ENCODE measurements around the gene WWOX. TPM values are rescaled to one million over a fixed set of nuclear protein-coding genes. Genes with fewer than 3 reads are reported as not detected.

Gene WWOX
- total RNA-seq, 2 donors from 2014 or later = 30.0 to 35.4 TPM

DNA sequence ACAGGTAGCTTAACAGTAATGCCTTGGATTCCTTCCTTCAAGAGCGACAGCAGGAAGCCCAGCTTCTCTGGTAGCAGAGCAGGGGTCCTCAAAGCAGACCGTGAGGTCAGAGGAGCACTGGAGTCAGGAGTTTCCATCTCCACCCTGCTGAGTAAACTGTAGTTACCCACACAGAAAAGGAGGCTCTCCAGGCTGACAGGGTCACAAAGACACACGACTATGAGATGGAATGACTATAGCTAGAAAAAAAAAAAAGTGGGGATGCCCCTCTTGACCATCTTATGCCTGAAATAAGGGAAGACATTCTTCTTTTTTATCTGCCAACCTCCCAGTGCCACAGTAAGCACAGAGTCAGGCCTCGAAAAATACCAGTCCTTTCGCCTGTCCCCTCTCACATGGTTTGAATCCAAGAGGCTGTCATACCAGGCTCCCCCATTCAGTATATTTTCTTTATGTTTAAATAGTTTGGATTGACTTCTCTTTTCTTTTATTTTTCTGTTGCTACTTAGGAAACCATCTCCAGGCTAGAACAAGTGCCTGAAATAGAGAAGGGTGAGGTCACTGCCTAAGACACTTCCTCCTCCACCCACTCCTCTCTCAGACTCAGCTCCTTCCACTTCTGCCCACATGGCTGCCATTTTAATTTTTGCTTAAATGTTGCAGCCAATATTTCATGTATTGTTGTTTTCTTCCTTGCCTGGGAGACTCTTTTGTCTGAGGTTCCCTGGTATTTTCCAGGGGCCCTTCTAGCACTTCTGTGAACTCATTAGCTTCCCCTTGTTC is 793.7 kb downstream of the WWOX start:
- Mint-ChIP-seq H3K4me1 (peaks cover 16% of the 10 kb centered on the region), H3K27ac (no peak overlapping the region), H3K4me3 (no peak overlapping the region), H3K36me3 (ENCODE audit: low read depth) (no peaks in the 10 kb centered on the region), H3K27me3 (ENCODE audit: insufficient read depth) (no peaks in the 10 kb centered on the region), H3K9me3 (no peaks in the 10 kb centered on the region)
- Histone ChIP-seq H3K27ac (ENCODE audit: low read depth, low read length) (no peak overlapping the region), H3K4me3 (ENCODE audit: low read length) (no peak overlapping the region), H3K9ac (ENCODE audit: extremely low read depth, low read length, poor library complexity, severe bottlenecking) (no peak overlapping the region), H3K27me3 (ENCODE audit: control insufficient read depth, insufficient read depth, low read length, poor library complexity, severe bottlenecking) (no peaks in the 10 kb centered on the region), H3K4me1 (ENCODE audit: control insufficient read depth, insufficient read depth, low read length) (peaks cover 9% of the 10 kb centered on the region), H3K9me3 (ENCODE audit: control insufficient read depth, low read length) (no peaks in the 10 kb centered on the region), H3K36me3 (ENCODE audit: control insufficient read depth, insufficient read depth, low read length) (no peaks in the 10 kb centered on the region)
- no peak for DNase-seq
- WGBS, 2 experiments (ENCODE audit: insufficient coverage in 1 of 2, insufficient read length in 1 of 2) = 92 to 97% methylated on average over 4 to 5 of the region's 5 CpGs
- no peak for TF ChIP-seq CTCF (conservative IDR thresholded peaks at IDR 0.05)

DNA sequence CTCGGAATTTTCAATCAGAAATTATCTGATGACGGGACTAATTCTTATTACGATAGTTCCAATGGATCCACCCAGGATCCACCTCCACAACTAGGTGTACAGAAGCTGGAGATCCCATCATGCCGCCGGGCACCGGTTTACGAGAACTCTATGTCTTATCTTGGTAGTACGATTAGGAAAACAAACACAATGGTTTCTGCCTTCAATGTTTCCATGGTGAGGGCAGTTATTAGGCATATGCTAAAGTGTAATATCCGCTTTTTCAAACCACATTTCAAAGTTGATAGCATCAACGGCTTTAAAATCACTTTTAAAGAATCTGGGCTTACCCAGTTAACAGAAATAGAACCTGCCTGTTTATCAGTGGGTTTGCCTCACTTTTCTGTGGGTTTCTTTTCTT is 795.4 kb downstream of the WWOX start:
- 94 to 97% methylated on average over 10 of the region's 10 CpGs for WGBS, 2 experiments (ENCODE audit: insufficient coverage in 1 of 2, insufficient read length in 1 of 2)
- no peak overlapping the region for H3K4me3 Mint-ChIP-seq
- Histone ChIP-seq H3K4me3 (ENCODE audit: low read length) (no peak overlapping the region), H3K27ac (ENCODE audit: low read depth, low read length) (no peak overlapping the region), H3K36me3 (ENCODE audit: control insufficient read depth, insufficient read depth, low read length) (no peaks in the 10 kb centered on the region), H3K9me3 (ENCODE audit: control insufficient read depth, low read length) (no peaks in the 10 kb centered on the region), H3K27me3 (ENCODE audit: control insufficient read depth, insufficient read depth, low read length, poor library complexity, severe bottlenecking) (no peaks in the 10 kb centered on the region), H3K9ac (ENCODE audit: extremely low read depth, low read length, poor library complexity, severe bottlenecking) (no peak overlapping the region), H3K4me1 (ENCODE audit: control insufficient read depth, insufficient read depth, low read length) (peaks cover 9% of the 10 kb centered on the region)
- no peak for DNase-seq
- no peaks in the 10 kb centered on the region for H3K36me3 Mint-ChIP-seq (ENCODE audit: low read depth)
- no peaks in the 10 kb centered on the region for H3K9me3 Mint-ChIP-seq
- H3K4me1 Mint-ChIP-seq = peaks cover 12% of the 10 kb centered on the region
- no peak overlapping the region for H3K27ac Mint-ChIP-seq
- H3K27me3 Mint-ChIP-seq (ENCODE audit: insufficient read depth) = no peaks in the 10 kb centered on the region
- no peak for TF ChIP-seq CTCF (conservative IDR thresholded peaks at IDR 0.05)

DNA sequence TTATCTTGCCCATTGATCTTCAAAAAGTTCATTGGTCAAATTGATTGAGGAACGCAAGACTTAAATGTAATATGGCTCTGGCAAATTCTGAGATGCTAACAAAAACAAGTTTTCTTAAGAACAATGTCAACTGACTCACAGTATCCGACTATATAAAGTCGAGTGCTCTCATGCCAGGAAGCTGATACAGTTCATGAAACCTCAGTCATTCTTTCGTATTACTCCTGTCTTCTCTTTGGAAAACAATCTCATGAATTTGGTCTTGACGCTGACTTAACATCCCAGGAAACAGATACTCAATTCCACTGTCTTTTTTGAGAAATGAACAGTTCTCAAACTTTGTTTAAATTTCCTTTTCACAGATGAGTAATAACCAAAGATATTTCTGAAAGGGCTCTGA is 796.2 kb downstream of the WWOX start:
- Histone ChIP-seq H3K4me1 (ENCODE audit: control insufficient read depth, insufficient read depth, low read length) (peaks cover 9% of the 10 kb centered on the region), H3K9me3 (ENCODE audit: control insufficient read depth, low read length) (no peaks in the 10 kb centered on the region), H3K36me3 (ENCODE audit: control insufficient read depth, insufficient read depth, low read length) (no peaks in the 10 kb centered on the region), H3K27ac (ENCODE audit: low read depth, low read length) (no peak overlapping the region), H3K4me3 (ENCODE audit: low read length) (no peak overlapping the region), H3K9ac (ENCODE audit: extremely low read depth, low read length, poor library complexity, severe bottlenecking) (no peak overlapping the region), H3K27me3 (ENCODE audit: control insufficient read depth, insufficient read depth, low read length, poor library complexity, severe bottlenecking) (no peaks in the 10 kb centered on the region)
- DNase-seq = no peak
- Mint-ChIP-seq H3K9me3 (no peaks in the 10 kb centered on the region), H3K4me3 (no peak overlapping the region), H3K27me3 (ENCODE audit: insufficient read depth) (no peaks in the 10 kb centered on the region), H3K27ac (no peak overlapping the region), H3K4me1 (peaks cover 12% of the 10 kb centered on the region), H3K36me3 (ENCODE audit: low read depth) (no peaks in the 10 kb centered on the region)
- 93 to 97% methylated on average over 5 of the region's 5 CpGs for WGBS, 2 experiments (ENCODE audit: insufficient coverage in 1 of 2, insufficient read length in 1 of 2)
- TF ChIP-seq CTCF (conservative IDR thresholded peaks at IDR 0.05) = no peak

Data from endodermal cell (in vitro differentiated cells).